CD1c-positive myeloid dendritic cell (primary cell): ENCODE results near the gene CRLF1.
"Not testable (repeated sequence)": the region's sequence is repeated elsewhere in the genome, so short reads cannot be mapped to it uniquely, and the experiment has no call there.

Experiments
- DNase-seq: peaks from one replicate; pipeline ENCODE4 v3.0.0-alpha.2; 2016; ENCODE audit errors: extremely low spot score

The CRLF1 gene

GRCh38 chr19:18592732-18593131 lies 13.9 kb downstream of the CRLF1 start:
- DNase-seq, result not testable (repeated sequence)

DNA sequence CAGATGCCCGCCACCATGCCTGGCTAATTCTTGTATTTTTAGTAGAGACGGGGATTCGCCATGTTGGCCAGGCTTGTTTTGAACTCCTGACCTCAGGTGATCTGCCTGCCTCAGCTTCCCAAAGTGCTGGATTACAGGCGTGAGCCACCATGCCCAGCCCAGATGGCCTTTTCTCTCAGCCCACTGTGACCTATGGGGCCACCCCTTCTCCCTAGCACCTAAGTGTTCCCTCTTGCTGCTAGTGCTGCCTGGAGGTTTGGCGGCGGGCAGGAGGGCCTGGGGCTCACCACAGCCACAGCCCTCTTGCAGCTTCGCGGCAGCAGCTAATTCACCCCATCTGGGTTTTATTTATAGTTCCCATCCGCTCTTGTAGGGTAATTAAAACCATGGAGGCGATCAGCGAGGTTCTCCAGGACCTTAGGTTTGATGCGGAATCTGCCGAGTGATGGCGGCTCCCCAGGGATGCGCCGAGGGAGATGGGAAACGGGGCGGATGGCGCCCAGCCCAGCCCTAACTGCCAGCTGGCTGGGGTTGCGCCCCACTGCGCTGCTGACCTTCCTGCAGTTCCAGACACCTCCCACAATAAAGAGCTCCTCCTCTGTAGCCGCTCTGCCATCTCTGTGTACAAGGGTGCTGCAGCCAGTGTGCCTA lies 14.7 kb downstream of the CRLF1 start:
- DNase-seq, result no peak

DNA sequence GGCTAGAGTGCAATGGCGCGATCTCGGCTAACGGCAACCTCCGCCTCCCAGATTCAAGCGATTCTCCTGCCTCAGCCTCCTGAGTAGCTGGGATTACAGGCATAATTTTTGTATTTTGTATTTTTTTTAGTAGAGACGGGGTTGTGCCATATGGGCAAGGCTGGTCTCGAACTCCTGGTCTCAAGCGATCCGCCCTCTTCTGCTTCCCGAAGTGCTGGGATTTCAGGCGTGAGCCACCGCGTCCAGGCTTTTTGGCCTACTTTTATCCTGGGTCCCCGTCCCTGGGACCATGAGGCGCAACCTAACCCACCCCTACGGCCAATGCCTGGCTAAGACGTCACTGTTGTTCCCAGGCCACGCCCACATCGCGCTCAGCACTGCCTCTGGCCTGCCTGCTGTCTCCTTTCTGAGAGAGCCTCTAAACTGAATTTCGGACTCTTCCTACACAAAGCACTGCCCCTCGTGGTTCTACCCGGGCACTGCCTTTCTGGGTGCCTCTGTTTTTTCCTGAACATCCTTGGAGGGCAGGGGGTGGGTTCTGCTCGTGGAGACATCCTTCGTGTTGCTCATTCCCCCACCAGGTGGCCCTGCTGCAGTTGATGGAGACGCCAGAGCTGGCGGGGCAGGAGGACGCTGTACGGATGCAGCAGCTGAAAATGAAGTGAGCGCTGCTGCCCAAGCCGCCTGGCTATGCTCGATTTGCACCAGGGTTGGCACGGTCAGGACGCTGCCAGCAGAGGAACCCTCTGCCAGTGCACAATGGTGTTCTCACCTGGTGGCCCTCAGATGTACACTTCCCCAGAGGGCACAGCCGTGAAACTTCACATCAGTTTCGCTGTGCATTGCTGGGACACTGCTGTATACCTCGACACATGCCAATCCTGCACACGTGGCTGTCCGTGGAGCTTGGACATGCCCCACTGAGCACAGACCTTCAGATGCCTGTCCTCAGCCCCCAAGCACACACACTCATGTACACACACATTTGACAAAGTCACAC lies 16.0 kb downstream of the CRLF1 start:
- peak; percentile 10 for DNase-seq

GRCh38 chr19:18589380-18590272 lies 17.0 kb downstream of the CRLF1 start:
- DNase-seq, result peak; percentile 74

GRCh38 chr19:18588611-18589379 lies 17.8 kb downstream of the CRLF1 start, which contains the start of gene REX1BD:
REX1BD (plus strand) TSS chr19:18588798; CDS start chr19:18588802, 4 bp downstream.
- peak; percentile 79 for DNase-seq

GRCh38 chr19:18587962-18588610 lies 18.5 kb downstream of the CRLF1 start:
- no peak for DNase-seq

DNA sequence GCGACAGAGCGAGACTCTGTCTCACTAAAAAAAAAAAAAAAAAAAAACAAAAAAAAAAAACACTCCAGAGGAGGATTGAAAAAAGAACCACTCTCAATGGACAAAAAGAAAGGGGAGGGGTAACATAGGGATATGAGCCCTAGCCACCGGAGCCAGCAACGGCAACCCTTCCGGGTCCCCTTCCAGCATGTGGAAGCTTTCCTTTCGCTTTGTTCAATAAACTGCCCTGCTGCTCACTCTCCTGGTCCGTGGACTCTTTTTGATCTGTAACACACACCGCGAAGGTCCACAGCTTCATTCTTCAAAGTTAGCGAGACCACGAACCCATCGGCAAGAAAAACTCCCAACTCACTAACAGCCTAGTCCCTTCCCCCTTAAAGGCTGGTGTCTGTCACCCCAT lies 19.0 kb downstream of the CRLF1 start:
- no peak for DNase-seq

GRCh38 chr19:18586306-18586705 lies 20.3 kb downstream of the CRLF1 start:
- peak; percentile 79 for DNase-seq

DNA sequence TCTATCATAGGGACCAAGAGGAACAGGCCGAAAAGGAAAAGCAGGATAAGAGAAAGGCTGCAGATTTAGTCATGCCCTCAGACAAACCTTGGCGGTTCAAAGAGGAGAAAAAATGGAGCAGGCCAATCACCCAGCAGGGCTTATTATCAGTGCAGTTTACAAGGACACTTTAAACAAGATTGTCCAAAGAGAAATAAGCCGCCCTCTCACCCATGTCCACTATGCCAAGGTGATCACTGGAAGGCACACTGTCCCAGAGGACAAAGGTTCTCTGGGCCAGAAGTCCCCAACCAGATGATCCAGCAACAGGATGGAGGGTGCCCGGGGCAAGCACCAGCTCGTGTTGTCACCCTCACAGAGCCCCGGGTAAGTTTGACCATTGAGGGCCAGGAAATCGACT lies 26.3 kb downstream of the CRLF1 start:
- DNase-seq, result no peak

- no peak for DNase-seq
These were observed 29.2 kb downstream of the CRLF1 start for GRCh38 chr19:18577365-18577914.

DNA sequence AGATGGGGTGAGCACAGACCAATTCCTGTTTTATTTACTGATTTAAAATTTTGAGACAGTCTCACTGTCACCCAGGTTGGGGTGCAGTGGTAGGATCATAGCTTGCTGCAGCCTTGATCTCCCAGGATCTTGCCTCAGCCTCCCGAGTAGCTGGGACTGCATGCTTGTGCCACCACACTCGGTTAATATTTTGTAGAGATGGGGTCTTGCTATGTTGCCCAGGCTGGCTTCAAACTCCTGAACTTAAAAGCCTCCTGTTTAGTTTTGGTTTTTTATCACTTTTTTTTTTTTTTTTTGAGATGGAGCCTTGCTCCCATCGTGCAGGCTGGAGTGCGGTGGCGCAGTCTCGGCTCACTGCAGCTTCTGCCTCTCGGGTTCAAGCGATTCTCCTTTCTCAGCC lies 30.2 kb downstream of the CRLF1 start:
- no peak for DNase-seq

DNA sequence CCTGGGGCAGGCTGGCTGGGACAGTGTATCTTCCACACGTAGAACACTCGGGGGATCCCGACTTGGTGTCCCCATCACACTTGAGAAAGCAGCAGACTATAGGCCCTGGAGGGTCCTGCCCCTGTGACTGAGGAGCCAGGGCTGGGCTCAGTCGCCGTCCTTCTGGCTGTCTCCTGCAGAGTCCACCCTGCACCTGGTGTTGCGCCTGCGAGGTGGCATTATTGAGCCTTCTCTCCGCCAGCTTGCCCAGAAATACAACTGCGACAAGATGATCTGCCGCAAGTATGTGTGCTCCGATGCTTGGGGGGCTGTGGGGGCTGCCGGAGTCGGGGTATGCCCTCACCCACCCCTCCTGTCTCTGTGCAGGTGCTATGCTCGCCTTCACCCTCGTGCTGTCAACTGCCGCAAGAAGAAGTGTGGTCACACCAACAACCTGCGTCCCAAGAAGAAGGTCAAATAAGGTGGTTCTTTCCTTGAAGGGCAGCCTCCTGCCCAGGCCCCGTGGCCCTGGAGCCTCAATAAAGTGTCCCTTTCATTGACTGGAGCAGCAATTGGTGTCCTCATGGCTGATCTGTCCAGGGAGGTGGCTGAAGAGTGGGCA lies 31.8 kb downstream of the CRLF1 start:
- no peak for DNase-seq

GRCh38 chr19:18571564-18572344 lies 34.8 kb downstream of the CRLF1 start, which contains the start of gene UBA52:
UBA52 (plus strand) TSS chr19:18571857; CDS start chr19:18573301, 1,444 bp downstream.
- peak; percentile 100 for DNase-seq

DNA sequence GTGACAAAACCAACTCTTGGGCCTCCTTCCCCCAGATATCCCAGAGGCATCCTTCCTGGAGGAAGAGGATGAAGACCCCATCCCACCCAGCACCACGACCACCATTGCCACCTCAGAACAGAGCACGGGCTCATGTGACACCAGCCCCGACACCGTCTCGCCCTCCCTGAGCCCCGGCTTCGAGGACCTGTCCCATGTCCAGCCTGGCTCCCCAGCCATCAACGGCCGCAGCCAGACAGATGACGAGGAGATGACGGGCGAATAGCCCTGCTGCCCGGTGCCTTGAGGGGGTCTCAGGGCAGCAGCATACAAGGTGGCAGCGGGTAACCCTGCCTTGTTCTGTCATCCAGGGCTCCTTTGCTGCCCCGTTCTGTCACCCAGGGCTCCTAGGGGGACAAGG lies 38.2 kb downstream of the CRLF1 start:
- no peak for DNase-seq

DNA sequence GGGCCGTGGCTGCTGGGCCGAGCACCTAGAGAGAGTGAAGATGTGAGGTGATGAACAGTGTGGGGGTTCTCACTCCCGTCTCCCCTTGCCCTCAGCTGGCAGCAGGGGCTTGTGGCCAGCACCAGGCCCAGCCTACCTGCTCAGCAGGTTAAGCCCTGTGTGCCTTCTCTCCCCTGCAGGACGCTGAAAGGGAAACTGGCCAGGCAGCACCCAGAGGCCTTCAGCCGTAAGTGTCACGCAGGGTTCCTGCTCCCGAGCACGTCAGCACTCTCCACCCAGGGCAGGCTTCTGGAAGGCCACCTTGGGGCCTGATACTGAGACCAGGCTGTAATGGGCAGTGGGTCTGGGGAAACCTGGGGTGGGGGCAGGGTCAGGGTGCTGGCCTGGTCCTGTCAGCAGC lies 39.6 kb downstream of the CRLF1 start:
- no peak for DNase-seq

GRCh38 chr19:18562086-18562485 lies 44.5 kb downstream of the CRLF1 start:
- no peak for DNase-seq

DNA sequence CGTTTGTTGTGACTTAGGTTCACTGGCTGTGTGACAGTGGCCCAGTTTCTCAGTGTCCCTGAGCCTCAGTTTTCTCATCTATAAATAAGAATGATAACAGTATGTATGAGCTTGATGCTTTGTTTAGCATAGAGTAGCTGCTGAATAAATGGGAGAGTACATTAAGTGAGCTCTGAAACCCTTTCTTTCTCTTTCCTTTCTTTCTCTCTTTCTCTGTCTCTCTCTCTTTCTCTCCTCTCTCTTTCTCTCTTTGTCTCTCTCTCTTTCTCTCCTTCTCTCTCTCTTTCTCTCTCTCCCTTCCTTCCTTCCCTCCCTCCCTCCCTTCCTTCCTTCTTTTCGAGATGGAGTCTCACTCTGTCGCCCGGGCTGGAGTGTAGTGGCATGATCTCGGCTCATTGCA lies 46.9 kb downstream of the CRLF1 start:
- DNase-seq, result no peak

DNA sequence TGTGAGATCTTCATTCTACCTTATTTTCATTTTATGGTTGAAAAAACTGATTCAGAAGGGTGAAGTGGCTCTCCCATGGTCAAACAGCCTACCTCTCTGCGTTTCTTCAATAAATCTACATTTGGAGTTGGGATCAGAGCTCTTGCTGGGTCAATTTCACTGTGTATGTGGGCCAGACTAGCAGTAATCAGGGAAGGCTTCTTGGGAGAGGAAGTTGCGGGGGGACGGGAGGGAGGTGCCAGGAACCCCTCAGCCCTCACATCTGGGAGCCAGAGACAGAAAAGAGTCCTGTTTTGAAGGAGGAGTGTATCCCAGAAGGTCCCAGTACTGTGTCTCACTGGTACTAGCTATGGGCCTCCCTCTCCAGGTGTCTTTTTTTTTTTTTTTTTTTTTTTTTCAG lies 48.0 kb downstream of the CRLF1 start:
- DNase-seq, result no peak

DNA sequence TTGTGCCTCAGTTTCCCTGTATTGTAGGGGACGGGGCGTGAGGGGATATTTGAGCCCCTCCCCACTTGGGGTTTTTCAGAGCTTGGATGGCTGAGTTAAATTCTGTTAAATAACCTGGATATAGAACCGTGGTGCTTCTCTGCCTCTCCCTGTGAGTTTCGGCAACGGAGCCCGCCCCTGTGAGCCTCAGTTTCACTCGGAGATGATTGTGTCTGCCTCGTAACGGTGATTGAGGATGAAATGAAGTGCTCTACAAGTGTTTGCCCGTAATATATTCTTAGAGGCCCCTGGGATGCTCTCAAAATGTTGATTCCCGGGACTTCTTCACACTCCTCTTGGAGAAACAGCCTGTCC lies 48.4 kb downstream of the CRLF1 start:
- no peak for DNase-seq
